ENCODE data around the gene TMC1.
A peak's percentile ranks its signal among the peaks of the same experiment; 100 is the strongest.

DNA sequence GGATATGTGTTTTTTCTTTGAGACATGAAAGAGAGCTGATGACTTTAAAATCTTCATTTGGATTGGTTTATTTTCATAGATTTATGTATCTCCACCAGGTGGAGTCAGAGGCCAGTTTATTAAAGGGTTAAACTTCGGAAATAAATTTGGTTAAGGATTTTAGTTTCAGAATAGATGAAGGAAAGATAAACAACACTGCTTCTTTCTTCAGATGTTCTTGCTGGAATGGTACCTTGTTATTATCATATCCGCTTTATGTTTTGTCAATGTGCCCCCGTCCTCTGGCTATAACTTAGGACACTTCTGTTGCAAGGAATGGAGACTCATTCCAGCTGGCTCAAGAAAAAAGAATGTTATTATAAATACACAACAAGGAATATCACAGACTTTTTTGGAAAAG, 350.3 kb downstream of the TMC1 start:
- TF ChIP-seq, protein P1, sequence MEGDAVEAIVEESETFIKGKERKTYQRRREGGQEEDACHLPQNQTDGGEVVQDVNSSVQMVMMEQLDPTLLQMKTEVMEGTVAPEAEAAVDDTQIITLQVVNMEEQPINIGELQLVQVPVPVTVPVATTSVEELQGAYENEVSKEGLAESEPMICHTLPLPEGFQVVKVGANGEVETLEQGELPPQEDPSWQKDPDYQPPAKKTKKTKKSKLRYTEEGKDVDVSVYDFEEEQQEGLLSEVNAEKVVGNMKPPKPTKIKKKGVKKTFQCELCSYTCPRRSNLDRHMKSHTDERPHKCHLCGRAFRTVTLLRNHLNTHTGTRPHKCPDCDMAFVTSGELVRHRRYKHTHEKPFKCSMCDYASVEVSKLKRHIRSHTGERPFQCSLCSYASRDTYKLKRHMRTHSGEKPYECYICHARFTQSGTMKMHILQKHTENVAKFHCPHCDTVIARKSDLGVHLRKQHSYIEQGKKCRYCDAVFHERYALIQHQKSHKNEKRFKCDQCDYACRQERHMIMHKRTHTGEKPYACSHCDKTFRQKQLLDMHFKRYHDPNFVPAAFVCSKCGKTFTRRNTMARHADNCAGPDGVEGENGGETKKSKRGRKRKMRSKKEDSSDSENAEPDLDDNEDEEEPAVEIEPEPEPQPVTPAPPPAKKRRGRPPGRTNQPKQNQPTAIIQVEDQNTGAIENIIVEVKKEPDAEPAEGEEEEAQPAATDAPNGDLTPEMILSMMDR (IDR thresholded peaks at IDR 0.05) = peak in 2 of 3 donors; percentile 22 to 47
- TF ChIP-seq EP300 (IDR thresholded peaks at IDR 0.05) = no peak

Data from ovary (tissue), 3 donors.